Measurements from ENCODE around the gene DPY30.
"Not testable (repeated sequence)": the region's sequence is repeated elsewhere in the genome, so short reads cannot be mapped to it uniquely, and the experiment has no call there.

Gene DPY30

GRCh38 chr2:32051836-32052439 is 12.3 kb upstream of the DPY30 start:
- TF ChIP-seq CTCF (IDR thresholded peaks at IDR 0.05; ENCODE audit: insufficient read depth, low read length, missing control alignments) = no peak
- POLR2A ChIA-PET = no interaction called here
- CTCF ChIA-PET = no interaction called here
- DNase-seq (ENCODE audit: low read depth, low spot score) = no peak
- no peak overlapping the region for H3K4me3 ChIP-seq (ENCODE audit: low read depth, low read length)

GRCh38 chr2:32043561-32043960 is 4.0 kb upstream of the DPY30 start:
- CTCF ChIA-PET = no interaction called here
- POLR2A ChIA-PET = no interaction called here
- no peak for DNase-seq (ENCODE audit: low read depth, low spot score)
- TF ChIP-seq CTCF (IDR thresholded peaks at IDR 0.05; ENCODE audit: insufficient read depth, low read length, missing control alignments) = no peak
- H3K4me3 ChIP-seq (ENCODE audit: low read depth, low read length) = no peak overlapping the region

- H3K4me3 ChIP-seq (ENCODE audit: low read depth, low read length); DNase-seq (ENCODE audit: low read depth, low spot score); CTCF ChIA-PET: not testable (repeated sequence)
- POLR2A ChIA-PET = interaction anchor here (0.8 kb wide), 1 partner anchor 1888 kb away, joined by 3 read pairs; the partner anchor contains the start of gene YPEL5
Observed at GRCh38 chr2:32034198-32034887, 5.3 kb downstream of the DPY30 start.

- CTCF ChIA-PET; H3K4me3 ChIP-seq (ENCODE audit: low read depth, low read length); DNase-seq (ENCODE audit: low read depth, low spot score): not testable (repeated sequence)
- POLR2A ChIA-PET = interaction anchor here (0.7 kb wide), 1 partner anchor 12 kb away, joined by 3 read pairs; no protein-coding TSS in a partner anchor
Observed at GRCh38 chr2:32018789-32019482, 20.7 kb downstream of the DPY30 start.

DNA sequence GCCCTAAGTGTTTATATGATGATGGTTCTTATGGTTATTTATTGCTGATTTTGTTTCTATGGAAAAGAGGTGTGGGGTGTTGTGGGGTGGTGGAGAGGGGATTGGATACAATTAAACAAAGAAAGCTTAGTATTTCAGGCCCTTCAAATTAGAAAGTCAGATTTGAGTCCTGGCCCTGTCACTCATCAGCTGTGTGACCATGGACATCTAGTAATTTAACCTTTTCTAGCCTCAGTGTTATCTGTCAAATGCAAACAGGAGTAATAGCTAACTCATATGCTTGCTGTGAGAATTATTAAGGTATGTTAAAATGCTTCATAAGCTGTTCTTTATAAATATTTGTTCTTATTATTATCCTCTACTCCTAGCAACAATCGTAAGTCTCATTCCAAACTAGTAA is 26.7 kb downstream of the DPY30 start:
- no peak overlapping the region for H3K4me3 ChIP-seq (ENCODE audit: low read depth, low read length)
- ChIA-PET CTCF (no interaction called here), POLR2A (no interaction called here)
- no peak for TF ChIP-seq CTCF (IDR thresholded peaks at IDR 0.05; ENCODE audit: insufficient read depth, low read length, missing control alignments)
- DNase-seq (ENCODE audit: low read depth, low spot score) = no peak

- no peak for DNase-seq (ENCODE audit: low read depth, low spot score)
- CTCF ChIA-PET = interaction anchor here (0.6 kb wide), 1 partner anchor 16 kb away, joined by 3 read pairs; no protein-coding TSS in a partner anchor
- TF ChIP-seq CTCF (IDR thresholded peaks at IDR 0.05; ENCODE audit: insufficient read depth, low read length, missing control alignments) = no peak
- POLR2A ChIA-PET = no interaction called here
- H3K4me3 ChIP-seq (ENCODE audit: low read depth, low read length) = peak overlapping the region; percentile 79
Observed at GRCh38 chr2:32011485-32011960, 28.1 kb downstream of the DPY30 start.

Measured in AG04449 (cell line).